Type B pancreatic cell (in vitro differentiated cells): ENCODE measurements around the gene CROCC2. TPM values are rescaled to one million over a fixed set of nuclear protein-coding genes. Genes with fewer than 3 reads are reported as not detected.

Source experiments
- DNase-seq: peaks from one replicate; pipeline ENCODE4 v3.0.0; 2021; ENCODE audit warnings: mixed read lengths; ENCODE audit not compliant: unreplicated experiment; ENCODE audit errors: extremely low spot score
- H3K27ac Mint-ChIP-seq: 2 replicates; pipeline ENCODE4 v1.8.0; 2021; ENCODE audit warnings: mild to moderate bottlenecking, mixed read lengths
- H3K27me3 Mint-ChIP-seq: 2 replicates; pipeline ENCODE4 v1.8.0; 2021; ENCODE audit warnings: mixed read lengths
- H3K36me3 Mint-ChIP-seq: 2 replicates; pipeline ENCODE4 v1.8.0; 2021; ENCODE audit warnings: mixed read lengths
- H3K4me1 Mint-ChIP-seq: one replicate; pipeline ENCODE4 v1.8.0; 2021; ENCODE audit warnings: mixed read lengths; ENCODE audit not compliant: unreplicated experiment
- H3K4me3 Mint-ChIP-seq: 2 replicates; pipeline ENCODE4 v1.8.0; 2021; ENCODE audit warnings: mild to moderate bottlenecking, mixed read lengths
- H3K9me3 Mint-ChIP-seq: 2 replicates; pipeline ENCODE4 v1.8.0; 2021; ENCODE audit warnings: mixed read lengths
- total RNA-seq: library from RNA; stranded (reverse); gene quantifications from 2 replicates; pipeline ENCODE4 v1.2.1, GENCODE V29; 2021; ENCODE audit warnings: low replicate concordance
- TF ChIP-seq, protein P1 (sequence below): fragments of 200-600 bp; sonication (generic); conservative IDR thresholded peaks from 2 replicates; pipeline ENCODE4 v1.5.0; 2021; ENCODE audit warnings: antibody characterized with exemption, mild to moderate bottlenecking

The CROCC2 gene
- total RNA-seq, 1 donor from 2014 or later: 0.68 TPM

DNA sequence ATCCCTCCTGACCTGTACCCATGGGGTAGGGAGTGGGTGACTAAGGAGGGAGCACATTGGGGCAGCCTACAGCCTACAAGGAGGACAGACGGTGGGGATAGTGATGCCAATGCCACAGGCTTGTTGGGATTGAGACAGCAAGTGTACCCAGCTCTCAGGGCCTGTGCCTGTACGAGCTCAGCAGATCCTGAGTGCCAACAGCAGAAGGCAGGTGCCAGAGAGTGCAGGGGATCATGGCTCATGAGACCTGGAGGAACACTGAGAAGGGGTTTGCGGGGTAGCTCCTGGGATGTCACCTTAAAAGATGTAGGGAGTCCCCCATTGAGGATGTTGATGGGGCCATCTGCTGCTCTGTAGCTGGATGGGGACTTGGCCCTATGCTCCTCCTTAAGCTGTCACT lies 82.0 kb downstream of the CROCC2 start:
- H3K27ac Mint-ChIP-seq: no peak overlapping the region
- DNase-seq: no peak
- H3K4me1 Mint-ChIP-seq: peaks cover 4% of the 10 kb centered on the region

DNA sequence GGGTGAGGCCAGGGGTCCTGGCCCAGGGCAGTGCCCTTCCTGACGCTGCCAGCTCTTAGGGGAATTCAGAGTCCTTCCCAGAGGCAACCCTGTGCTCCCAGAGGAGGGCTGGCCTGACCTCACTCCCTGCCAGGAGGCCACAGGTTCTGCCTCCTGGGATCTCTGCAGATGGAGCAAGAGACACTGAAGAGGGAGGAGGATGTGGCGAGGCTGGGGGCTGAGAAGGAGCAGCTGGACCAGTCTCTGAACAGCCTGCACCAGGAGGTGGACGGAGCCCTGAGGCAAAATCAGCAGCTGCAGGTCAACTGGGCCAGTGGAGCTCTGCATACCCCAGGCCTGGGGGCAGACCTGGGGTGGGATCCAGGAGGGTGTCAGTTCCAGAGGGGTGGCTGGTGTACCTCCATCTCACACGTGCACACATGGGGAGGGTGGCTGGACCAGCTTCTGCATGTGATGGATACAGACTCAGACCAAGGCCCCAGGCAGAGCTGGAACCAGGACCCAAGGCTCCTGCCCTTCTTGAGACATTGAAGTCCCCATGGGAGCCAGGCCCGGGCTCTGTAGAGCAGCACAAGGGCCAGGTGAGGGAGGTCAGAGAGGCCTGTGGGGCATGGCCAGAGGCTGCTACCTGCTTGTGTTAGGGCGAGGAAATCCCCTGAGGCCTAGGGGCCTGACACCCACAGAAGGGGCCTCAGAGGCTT lies 82.6 kb downstream of the CROCC2 start:
- Mint-ChIP-seq H3K27ac (no peak overlapping the region), H3K9me3 (no peaks in the 10 kb centered on the region), H3K36me3 (no peaks in the 10 kb centered on the region), H3K4me1 (peaks cover 4% of the 10 kb centered on the region), H3K4me3 (no peak overlapping the region), H3K27me3 (no peaks in the 10 kb centered on the region)
- TF ChIP-seq, protein P1, sequence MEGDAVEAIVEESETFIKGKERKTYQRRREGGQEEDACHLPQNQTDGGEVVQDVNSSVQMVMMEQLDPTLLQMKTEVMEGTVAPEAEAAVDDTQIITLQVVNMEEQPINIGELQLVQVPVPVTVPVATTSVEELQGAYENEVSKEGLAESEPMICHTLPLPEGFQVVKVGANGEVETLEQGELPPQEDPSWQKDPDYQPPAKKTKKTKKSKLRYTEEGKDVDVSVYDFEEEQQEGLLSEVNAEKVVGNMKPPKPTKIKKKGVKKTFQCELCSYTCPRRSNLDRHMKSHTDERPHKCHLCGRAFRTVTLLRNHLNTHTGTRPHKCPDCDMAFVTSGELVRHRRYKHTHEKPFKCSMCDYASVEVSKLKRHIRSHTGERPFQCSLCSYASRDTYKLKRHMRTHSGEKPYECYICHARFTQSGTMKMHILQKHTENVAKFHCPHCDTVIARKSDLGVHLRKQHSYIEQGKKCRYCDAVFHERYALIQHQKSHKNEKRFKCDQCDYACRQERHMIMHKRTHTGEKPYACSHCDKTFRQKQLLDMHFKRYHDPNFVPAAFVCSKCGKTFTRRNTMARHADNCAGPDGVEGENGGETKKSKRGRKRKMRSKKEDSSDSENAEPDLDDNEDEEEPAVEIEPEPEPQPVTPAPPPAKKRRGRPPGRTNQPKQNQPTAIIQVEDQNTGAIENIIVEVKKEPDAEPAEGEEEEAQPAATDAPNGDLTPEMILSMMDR: no peak
- no peak for DNase-seq

More for the DNA sequence above, 82.0 kb downstream of the CROCC2 start:
- H3K27me3 Mint-ChIP-seq: no peaks in the 10 kb centered on the region
- TF ChIP-seq, protein P1: no peak
- H3K9me3 Mint-ChIP-seq: no peaks in the 10 kb centered on the region
- no peaks in the 10 kb centered on the region for H3K36me3 Mint-ChIP-seq
- no peak overlapping the region for H3K4me3 Mint-ChIP-seq

DNA sequence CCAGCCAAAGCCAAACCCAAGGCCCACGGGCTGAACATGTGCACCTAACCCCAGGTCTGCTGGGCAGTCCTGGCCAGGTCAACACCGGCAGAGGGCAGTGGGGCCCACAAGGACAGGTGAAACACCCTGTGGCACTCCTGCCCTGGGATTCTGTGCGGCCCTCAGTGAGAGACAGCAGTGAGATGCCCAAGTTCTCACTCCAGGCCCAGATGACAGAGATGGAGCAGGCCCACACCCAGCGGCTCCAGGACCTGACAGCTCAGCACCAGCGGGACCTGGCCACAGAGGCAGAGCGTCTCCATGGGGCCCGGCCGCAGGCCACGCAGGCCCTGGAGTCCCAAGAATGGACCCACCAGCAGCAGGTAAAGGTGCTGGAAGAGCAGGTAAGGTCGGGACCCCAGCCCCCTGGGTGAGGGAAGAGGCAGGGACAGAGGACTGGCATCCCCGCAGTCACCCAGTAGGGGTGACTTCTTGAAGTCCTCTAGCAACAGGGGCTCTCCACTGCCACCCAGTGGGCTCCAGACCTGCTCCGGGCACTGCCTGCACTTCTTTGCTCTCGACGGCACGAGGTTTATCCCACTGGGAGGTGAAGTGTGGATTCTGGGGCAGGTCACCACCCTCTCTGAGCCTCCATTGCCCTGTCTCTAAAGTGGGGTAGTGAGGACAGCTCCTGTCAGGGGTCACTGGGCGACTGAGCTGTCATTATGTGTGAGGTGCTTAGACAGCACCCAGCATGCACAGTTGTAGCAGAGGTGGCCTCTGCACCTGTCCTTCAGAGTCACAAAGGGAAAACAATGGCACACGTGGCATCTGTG lies 83.5 kb downstream of the CROCC2 start:
- TF ChIP-seq, protein P1: peak; percentile 68
- DNase-seq: no peak
- H3K4me1 Mint-ChIP-seq: peaks cover 5% of the 10 kb centered on the region
- H3K36me3 Mint-ChIP-seq: no peaks in the 10 kb centered on the region
- H3K4me3 Mint-ChIP-seq: no peak overlapping the region
- H3K27ac Mint-ChIP-seq: no peak overlapping the region
- H3K27me3 Mint-ChIP-seq: no peaks in the 10 kb centered on the region
- H3K9me3 Mint-ChIP-seq: no peaks in the 10 kb centered on the region

DNA sequence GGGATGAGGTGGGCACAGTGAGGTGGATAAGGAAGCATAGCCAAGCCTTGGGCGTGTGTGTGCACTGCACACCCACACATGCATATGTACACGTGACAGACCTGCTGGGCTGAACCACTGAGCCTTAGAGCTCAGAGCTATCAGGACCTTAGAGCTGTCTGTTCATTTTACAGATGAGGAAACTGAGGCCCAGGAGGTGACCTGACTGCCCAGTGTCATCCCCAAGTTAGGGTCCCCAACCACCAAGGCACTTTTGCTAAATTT lies 84.1 kb downstream of the CROCC2 start:
- Mint-ChIP-seq H3K9me3 (no peaks in the 10 kb centered on the region), H3K4me1 (peaks cover 10% of the 10 kb centered on the region), H3K4me3 (no peak overlapping the region), H3K36me3 (no peaks in the 10 kb centered on the region), H3K27me3 (no peaks in the 10 kb centered on the region), H3K27ac (no peak overlapping the region)
- TF ChIP-seq, protein P1: no peak
- no peak for DNase-seq

DNA sequence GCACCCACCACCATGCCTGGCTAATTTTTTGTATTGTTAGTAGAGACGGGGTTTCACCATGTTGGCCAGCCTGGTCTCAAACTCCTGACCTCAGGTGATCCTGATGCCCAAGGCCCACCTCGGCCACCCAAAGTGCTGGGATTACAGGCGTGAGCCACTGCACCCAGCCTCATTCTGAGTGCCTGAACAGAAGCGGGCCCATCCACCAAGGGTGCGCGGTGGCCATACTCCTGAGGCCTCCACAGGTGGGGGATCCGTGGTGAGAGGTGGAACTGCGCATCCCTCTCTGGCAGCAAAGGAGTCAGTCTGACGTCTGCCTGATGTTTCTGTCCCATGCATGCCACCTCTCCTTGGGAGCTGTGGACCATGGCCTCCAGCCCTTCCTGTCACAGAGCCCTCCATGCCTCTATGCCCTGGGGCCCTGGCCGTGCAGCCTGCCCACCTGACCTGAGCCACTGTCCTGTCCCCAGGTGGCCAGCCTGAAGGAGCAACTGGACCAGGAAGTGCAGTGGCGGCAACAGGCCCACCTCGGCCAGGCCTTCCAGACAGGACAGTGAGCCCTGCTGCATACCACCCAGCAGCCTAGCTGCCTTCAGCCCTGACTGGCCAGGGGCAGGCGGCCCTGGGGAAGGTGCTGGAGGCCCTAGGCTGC lies 84.7 kb downstream of the CROCC2 start:
- Mint-ChIP-seq H3K36me3 (no peaks in the 10 kb centered on the region), H3K9me3 (no peaks in the 10 kb centered on the region), H3K4me3 (no peak overlapping the region), H3K27ac (no peak overlapping the region), H3K27me3 (no peaks in the 10 kb centered on the region), H3K4me1 (peaks cover 10% of the 10 kb centered on the region)
- TF ChIP-seq, protein P1: no peak
- DNase-seq: peak; percentile 64
